Daoy (cell line): ENCODE measurements around the gene PAPPA. TPM values are rescaled to one million over a fixed set of nuclear protein-coding genes. Genes with fewer than 3 reads are reported as not detected.

Experiments
- DNase-seq: peaks from one replicate; pipeline ENCODE4 v3.0.0-alpha.2; 2015; ENCODE audit warnings: low read depth
- total RNA-seq: library from RNA; depleted of rRNA; stranded (reverse); fragments of >200 nt; shearing (Covaris generic); gene quantifications from 2 replicates; pipeline ENCODE4 v1.2.3, GENCODE V29; 2014

The PAPPA gene
- total RNA-seq, 1 experiment from 2014 or later, result 9.9 TPM

DNA sequence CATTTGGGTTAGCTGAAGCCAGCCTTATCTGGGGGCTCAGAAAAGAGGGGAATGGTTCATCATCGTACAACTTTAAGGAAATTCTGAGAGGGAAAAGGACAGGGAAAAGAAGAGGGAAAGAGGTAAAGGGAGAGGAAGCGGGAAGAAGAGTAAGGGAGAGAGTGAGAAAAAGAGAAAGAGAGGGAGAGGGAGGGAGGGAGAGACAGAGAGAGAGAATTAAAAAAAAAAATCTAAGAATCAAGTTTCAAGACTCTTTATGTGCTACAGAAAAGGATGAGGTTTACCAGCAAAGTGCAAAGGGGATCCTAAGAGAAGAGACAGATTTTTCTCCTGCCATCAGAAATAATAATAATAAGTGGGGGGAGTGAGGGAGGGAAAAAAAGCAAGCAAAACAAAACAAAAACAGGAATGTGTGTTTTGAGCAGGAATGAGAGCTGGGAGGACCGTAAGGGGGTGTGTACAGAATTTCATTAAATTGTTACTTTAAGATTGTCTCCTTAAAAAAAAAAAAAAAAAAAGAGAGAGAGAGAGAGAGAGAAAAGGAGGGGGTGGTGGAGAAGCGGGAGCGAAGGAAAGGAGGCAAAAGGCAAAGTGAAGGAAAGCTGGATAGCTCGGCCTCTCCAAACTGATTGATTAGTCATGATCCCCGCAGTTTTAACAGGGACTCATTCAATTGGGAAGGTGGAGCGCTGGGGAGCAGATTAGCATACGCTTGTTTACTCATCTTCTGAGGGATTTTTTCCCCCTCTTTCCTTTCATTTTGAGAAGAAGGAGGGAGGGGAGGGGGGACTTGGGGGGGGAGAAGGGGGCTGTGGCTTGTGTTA lies 438 bp upstream of the PAPPA start:
- DNase-seq, result peak; percentile 85

DNA sequence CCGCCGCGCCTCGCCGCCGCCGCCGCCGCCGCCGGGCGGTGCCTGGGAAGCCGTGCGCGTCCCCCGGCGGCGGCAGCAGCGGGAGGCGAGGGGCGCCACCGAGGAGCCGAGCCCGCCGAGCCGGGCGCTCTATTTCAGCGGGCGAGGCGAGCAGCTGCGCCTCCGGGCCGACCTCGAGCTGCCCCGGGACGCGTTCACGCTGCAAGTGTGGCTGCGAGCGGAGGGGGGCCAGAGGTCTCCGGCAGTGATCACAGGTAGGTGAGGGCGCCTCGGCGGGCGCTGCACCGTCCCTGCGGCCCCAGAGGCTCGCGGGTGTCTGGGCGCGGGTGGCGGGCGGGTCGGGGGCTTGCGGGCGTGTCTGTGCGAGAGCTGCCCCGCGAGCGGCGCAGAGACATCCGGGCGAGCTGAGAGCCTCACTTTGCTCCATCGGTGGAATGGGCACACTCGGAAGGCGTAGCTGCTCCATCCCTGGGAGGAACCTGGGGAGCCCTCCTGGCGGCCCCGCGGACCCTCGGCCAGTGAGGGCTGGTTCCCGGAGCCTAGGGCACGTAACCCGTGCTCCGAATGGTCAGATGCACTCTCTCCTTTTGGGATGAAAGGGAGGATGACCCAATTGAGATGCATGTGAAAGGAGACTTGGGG lies 864 bp downstream of the PAPPA start:
- peak; percentile 53 for DNase-seq

DNA sequence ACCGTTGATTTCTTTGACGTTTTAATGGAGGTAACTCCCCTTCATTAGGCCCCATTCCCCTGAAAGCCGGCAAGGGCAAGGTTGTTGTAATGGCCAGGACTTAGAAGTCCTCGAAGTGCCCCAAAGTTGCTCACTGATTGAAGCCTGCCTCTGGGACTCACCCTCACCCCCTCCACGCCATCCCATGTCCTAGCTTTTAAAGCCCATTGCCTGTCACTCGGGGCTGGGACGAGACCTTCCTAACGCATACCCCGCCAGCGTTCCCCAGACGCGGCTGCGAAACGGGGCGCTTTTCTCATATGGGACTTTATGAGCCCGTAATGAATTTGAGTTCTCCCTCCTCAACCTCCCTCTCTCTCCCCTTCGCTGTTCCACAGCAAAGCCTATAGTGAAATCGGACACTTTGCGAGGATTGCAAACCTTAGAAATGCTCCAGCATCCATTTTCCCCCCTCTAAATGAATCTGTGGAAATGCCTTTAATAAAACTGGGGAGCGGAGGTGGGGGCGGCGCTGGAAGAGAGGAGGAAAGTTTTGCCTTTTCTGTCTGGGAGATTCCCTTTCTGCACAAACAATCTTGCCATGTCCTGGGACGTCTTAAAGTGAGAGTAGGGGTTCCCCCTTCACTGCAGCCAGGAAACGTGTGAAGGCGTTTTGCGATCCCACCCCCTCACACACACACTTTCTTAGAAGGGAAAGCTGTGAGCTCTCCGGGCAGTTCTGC lies 1.5 kb downstream of the PAPPA start:
- peak; percentile 81 for DNase-seq

DNA sequence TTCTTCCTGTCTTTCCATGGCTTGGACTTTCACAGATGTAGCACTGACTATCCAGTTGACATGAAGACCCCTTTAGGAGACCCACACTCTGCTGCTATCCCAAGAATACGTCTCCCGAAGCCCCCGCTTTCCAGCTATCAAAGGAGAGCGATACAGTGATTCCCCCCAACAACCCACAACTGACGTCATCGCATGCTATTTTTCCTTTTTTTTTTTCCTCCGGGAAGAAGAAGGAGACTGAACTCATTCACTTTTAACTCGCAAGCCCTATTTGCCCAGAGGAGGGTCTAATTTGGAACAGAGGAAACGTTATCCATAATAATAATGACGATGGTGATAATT lies 2.1 kb downstream of the PAPPA start:
- DNase-seq, result peak; percentile 77

DNA sequence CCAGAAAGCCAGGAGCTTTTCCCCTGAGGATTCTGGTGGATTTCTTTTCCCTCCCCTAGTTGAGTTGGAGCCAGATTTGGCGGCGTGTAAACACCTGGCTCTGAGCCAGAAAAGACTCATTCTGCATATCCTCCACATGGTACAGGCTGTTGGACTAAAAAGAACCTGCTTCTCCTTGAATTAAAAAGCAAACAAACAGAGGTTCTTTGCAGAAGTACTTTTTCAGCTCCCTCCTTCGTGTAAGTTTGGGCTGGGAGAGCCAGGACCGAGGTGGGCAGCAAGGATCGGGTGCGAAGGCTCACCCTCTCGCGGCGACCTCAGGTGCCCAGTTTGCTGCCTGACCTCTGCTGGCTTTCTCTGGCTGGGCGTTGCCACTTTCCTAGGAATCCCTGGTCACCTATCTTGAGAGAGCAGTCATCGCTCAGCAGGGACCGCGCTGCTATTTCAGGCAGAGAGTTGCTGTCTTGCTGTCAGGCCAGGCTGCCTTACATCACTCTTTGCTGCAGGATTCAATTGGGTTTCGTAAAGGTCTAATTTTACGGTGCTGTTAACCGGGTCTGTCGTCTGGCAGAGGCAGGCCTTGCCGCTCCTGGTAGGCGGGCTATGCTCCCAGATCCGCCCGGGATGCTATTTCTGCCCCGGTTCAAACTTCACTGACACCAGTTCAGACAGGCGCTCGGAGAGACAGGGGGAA lies 3.2 kb downstream of the PAPPA start:
- peak; percentile 85 for DNase-seq

DNA sequence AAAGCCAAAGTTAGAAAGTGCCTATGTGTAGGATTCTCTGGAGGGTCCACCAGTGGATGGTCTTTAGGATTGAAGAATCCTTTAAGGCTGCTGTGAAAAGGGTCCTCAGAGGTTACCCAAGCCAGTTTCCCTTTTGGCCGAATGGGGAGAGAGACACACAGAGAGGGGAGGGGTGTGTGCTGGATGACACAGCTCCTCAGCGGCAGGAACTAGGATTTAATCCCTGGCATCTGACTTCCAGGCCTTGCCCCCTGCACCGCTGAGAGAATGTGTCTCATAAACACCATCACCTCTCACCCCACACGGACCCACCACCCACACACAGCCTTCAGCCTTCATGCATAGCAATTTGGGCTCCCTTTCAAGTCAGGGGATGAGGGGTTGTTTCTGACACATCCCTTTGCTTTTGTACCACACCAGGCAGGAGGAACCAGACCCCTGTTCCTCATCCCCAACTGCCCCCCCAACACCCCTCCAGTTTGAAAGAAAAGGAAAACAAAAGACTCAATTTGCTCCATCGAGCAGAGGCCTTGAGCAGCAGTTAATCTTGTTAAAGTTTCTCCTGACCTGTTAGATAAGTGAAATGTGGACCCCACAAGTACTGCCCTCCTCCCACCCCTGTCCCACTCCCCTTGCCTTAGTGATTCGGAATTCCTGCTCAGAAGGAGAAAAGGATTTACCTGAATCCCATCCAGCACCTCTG lies 4.0 kb downstream of the PAPPA start:
- peak; percentile 90 for DNase-seq

DNA sequence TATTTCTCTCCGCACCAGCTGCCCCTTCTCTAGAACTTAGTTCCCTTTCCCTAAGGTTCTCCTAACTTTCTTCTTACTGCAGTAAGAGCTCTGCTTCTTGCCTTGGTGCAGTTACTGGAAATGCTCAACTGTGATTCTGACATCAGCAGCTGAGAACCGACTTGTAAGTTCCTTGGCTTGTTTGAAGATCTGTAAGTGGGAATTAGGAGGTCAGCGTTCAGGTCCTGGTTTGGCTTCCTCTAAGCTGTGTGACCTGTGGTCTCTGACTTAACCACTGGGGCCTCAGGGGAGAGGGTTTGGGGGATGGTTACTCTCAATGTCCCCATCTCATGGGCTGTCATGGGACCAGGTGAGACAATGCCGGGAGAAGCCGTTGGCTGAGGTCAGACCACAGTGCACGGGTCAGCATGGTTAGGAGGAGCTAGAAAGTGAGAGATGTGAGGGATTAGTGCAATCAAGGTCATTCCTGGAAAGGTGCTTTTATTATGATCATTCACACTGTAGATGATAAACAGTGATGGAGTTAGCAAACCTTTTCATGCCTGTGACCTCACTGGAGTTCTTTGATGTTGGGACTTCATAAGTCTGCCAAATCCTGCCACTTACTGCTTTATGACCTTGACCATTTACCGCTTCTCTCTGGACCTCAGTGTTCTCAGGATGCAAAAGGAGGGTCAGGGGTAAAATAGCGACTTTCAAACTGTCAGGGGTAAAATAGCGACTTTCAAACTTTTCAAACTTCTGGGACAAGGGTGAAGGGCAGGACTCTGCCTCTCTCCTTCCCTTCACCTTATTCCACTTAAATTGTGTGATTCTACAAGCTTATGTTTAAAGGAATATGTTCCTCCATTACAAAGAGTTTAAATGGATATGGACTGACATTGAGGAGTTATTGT lies 7.3 kb downstream of the PAPPA start:
- no peak for DNase-seq

DNA sequence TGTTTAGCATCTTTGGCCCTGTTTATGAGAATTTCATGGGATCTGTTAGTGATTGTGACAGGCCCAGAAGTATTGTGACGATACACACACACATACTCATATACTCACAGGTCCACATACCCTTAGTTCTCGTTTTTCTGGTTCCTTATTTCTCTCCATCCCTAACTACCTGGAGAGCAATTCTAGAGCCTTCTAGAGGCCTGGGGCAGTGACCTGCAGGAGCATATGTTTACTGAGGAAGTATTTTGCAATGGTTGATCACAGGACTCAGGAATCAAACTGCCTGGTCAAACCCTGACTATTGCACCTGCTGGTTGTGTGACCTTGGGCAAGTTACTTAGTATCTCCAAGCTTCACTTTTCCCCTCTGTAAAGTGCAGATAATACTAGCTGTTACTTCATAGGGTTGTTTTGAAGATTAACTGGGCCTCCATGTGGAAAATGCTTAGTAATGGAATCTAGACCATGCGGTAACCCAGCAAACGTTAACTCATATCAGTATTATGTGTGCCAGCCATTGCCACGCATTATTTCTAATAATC lies 8.7 kb downstream of the PAPPA start:
- DNase-seq, result no peak

DNA sequence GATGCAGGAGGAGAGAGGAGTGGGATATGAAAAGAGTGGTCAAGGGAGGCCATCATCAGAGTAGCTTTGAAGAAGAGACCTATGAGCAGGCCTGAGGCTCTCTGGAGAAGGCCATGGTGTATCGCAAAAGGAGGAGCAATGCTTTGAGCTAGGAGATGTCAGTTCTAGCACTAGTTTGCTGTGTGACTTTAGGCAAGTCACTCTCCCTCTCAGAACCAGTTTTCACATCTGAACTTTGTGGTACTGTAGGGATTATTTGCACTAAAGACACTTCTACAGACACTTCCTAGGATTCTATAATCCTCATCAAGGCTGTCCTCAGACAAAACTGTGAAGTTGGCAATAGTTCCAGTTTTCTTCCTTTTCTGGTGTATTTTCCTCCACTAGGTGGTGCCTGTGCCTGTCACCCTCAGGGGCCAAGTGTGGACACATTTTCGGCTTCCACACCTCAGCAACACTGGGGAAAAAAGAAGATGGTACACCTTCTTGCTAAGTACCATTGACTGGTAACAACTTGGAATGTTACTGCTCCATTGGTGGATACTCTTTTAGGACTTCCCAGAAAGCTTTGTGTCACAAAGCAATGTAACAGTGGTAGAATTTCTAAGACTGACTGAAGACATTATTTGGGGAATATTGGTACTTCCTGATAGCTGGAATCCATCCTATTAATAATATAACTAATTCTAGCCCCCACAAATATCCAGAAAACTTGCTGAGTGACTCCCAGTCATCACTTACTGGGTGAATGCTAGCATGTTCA lies 9.9 kb downstream of the PAPPA start:
- DNase-seq, result no peak

DNA sequence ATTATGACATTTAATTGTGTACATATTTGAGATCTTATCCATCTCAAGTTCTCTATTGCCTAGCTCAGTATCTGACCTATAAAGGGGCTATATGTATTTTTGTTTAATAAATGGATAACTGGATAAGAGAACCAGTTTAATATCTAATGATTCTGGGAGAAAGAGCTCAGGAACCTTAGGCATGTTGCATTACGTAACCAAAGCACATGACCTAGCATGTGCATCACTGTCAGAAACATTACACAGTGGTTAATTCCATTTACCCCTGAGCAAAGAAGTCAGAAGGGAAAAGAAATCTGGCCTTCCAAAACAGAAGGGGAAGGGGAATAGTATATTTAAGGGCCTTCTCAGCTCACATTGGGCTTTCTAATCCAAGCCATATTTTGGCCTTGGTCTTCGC lies 12.3 kb downstream of the PAPPA start:
- DNase-seq, result no peak

DNA sequence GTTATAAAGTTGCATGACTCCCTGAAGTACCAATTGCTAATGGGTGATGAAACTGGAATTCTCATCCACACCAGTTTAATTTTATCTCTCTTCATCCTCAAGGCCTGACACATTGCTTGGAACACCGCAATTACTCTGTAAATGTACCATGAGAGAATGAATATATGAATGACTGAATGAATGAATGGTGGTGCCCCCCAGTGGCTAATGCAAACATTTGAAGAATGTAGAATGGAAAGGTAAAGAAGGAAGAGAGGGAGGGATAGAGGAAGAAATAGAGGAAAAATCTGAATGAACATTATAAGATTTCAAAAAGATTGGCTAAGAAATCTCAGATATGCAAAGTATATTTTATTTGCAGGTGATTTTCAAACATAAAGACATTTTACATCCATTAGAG lies 13.1 kb downstream of the PAPPA start:
- peak; percentile 27 for DNase-seq

DNA sequence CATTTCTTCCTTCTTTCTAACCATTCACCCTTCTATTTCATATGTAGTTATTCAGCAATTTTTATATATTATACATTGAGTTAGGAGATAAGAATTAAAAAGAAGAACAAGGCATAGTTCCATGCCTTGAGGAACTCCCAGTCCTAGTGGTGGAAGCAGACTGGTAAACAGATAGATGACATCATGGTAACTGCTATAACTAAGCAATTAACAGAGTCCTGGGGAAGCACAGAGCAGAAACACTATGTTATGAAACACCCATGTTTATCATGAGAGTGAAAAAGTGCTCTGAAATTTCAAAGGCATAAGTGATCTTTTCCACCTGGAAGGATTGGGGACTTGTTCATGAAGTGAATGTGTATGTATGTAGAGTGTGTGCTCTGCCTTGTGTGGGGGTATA lies 14.6 kb downstream of the PAPPA start:
- DNase-seq, result no peak

DNA sequence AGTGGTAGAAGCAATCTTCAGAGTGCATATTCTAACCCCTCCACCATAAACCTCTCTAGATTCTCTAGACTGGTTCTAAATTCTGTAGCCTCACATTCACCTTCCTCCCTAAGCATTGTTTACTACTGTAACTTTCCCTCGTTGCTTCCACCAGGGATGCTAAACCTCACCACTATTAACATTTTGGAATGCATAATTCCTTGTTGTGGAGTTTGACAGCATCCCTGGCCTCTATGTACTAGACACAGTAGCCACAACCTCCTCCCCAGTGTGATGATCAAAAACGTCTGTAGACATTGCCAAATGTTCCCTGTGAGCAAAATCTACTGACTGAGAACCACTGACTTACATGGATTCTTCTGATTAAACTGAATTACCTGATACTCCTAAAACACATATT lies 18.6 kb downstream of the PAPPA start:
- no peak for DNase-seq

DNA sequence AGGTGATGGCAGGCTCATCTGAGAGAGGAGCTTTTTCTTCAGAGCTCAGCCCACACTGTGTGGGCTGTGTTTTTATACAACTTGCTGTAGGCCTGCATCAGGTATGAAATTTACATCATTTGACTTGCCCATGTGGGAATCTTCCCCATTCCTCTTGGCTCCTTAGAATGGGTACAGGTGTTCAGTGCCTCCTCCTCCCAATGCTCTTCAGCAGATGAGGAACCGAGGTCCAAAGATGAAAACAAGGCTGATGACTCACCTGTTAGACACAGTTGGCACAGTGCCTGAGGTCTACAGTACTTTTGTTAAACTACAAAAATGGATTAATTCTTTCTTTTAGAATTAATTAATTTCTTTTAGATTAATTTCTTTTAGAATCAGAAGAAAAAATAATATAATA lies 20.8 kb downstream of the PAPPA start:
- peak; percentile 67 for DNase-seq

DNA sequence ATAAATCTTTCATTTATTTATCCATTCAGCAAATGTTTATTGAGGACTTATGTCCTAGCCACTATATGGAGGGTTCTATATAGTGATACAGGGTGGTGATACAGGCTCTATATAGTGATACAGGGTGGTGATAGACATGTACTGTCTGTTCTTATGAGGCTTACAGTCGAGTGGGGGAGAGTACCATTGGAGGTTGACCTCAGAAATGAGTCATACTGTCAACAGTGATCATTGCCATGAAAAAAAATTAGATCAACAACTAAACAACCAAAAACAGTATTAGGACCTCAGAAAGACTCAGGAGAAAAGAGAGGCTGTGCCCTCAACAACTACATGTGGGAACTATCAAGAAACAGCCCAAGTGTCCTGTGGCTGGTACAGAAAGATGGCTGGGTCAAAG lies 22.0 kb downstream of the PAPPA start:
- peak; percentile 53 for DNase-seq

DNA sequence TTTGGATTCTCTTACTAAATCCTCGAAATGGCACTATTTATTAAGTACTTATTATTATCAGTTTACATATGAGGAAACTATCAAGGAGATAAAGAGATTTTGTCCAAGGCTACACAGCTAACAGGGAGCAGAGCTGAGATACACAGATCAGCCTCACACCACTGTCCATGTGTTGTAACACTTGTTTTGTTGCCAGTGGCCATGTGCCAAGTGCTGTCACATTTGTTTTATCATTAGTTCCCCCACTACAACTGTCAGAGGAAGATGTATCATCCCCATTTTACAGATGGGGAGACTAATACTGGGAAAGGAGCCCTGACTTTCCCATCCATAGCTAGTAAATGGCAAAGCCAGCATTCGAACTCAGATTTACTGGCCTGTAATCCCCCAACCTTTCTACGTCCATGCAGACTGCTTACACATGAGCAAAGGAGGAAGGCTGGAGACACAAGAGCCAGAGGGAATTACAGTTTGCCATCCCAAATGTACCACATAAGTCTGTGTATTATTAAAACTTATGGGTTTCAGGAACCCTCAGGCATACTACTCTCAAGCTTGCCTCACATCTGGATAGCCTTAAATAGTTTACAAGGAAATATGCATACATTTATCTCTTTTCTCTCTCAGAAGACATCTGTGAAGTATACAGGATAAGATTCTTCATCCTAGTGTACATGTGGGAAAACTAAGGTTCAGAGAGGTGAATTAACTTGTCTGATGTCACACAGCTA lies 25.1 kb downstream of the PAPPA start:
- no peak for DNase-seq

DNA sequence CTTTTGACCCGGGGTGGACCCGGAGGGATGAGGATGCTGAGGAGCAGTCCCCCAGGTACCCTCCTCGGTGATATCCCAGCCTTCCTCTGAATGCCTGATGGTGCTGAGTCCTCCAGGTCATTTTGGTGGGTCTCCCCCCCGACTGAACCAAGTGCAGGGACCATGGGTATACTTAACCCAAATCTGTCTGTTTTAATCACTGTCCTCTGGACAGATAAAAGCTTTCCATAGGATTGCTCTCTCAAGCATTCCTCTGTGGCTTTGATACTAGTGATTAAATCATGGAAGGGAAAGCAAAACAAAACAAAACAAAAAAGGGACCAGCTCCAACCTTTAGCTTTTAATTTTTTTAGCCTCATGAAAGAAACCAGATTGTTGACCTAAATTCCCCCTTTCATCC lies 26.0 kb downstream of the PAPPA start:
- no peak for DNase-seq

DNA sequence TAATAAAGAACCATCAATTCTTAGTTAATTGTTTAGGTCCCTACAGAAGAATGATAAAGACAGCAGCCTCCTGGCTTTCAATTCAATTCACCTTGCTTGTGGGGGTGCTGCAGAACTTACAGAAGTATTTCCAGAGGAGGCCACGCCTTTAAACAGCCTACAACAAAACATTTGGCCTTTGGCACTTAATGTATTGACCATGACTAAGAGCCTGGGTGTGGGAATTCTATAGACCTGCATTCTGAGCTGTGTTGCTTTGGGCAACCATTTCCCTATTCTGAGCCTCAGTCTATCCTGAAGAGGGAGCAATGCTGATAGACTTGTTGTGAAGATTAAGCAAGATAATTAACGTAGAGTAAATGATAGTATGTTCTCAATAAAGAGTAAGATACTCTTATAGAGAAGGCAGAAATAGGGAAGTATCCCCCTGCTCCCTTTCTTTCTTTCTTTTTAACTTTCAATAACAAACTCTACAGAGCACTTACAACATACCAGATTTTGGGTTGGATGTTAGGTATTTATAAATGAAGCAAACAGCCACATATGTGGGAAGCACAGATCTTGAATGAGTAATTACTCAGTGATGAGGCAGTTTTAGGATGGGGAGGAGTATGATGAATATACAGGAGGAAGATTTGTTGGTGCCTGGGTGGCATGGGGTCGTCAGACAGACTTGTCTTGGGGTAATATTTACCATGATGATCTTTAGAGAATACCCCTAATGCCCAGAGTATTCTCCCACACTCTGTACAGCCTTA lies 28.4 kb downstream of the PAPPA start:
- no peak for DNase-seq
